ENCODE results near the gene ANKRD34A. TPM values are rescaled to one million over a fixed set of nuclear protein-coding genes. Genes with fewer than 3 reads are reported as not detected.

Gene ANKRD34A
- total RNA-seq, 1 donor from 2014 or later, result 0.56 TPM

- no peaks in the 10 kb centered on the region for H3K9me3 Mint-ChIP-seq (ENCODE audit: unreplicated experiment)
- peak overlapping the region; percentile 93 for H3K4me3 Mint-ChIP-seq (ENCODE audit: unreplicated experiment)
- no peak overlapping the region for H3K27ac Mint-ChIP-seq (ENCODE audit: unreplicated experiment)
- no peak for DNase-seq (ENCODE audit: low spot score)
- H3K4me1 Mint-ChIP-seq (ENCODE audit: unreplicated experiment), result peaks cover 44% of the 10 kb centered on the region
- peaks cover 29% of the 10 kb centered on the region for H3K27me3 Mint-ChIP-seq (ENCODE audit: unreplicated experiment)
- no peak for TF ChIP-seq CTCF (IDR thresholded peaks at IDR 0.05; ENCODE audit: unreplicated experiment)
- peaks cover 4% of the 10 kb centered on the region for H3K36me3 Mint-ChIP-seq (ENCODE audit: low read depth, unreplicated experiment)
Measured at GRCh38 chr1:145962157-145963102, 1.9 kb downstream of the ANKRD34A start.

- H3K27me3 Mint-ChIP-seq (ENCODE audit: unreplicated experiment), result peaks cover 29% of the 10 kb centered on the region
- TF ChIP-seq CTCF (IDR thresholded peaks at IDR 0.05; ENCODE audit: unreplicated experiment), result no peak
- H3K9me3 Mint-ChIP-seq (ENCODE audit: unreplicated experiment), result no peaks in the 10 kb centered on the region
- DNase-seq (ENCODE audit: low spot score), result no peak
- peak overlapping the region; percentile 93 for H3K4me3 Mint-ChIP-seq (ENCODE audit: unreplicated experiment)
- H3K4me1 Mint-ChIP-seq (ENCODE audit: unreplicated experiment), result peaks cover 51% of the 10 kb centered on the region
- H3K27ac Mint-ChIP-seq (ENCODE audit: unreplicated experiment), result no peak overlapping the region
- peaks cover 4% of the 10 kb centered on the region for H3K36me3 Mint-ChIP-seq (ENCODE audit: low read depth, unreplicated experiment)
Measured at GRCh38 chr1:145961425-145962156, 2.8 kb downstream of the ANKRD34A start.

- Mint-ChIP-seq H3K27ac (ENCODE audit: unreplicated experiment) (no peak overlapping the region), H3K36me3 (ENCODE audit: low read depth, unreplicated experiment) (peaks cover 4% of the 10 kb centered on the region), H3K9me3 (ENCODE audit: unreplicated experiment) (no peaks in the 10 kb centered on the region), H3K27me3 (ENCODE audit: unreplicated experiment) (peaks cover 29% of the 10 kb centered on the region), H3K4me3 (ENCODE audit: unreplicated experiment) (peak overlapping the region; percentile 93), H3K4me1 (ENCODE audit: unreplicated experiment) (peaks cover 55% of the 10 kb centered on the region)
- DNase-seq (ENCODE audit: low spot score), result no peak
- TF ChIP-seq CTCF (IDR thresholded peaks at IDR 0.05; ENCODE audit: unreplicated experiment), result no peak
Measured at GRCh38 chr1:145961109-145961424, 3.3 kb downstream of the ANKRD34A start.

GRCh38 chr1:145960468-145961108 lies 3.8 kb downstream of the ANKRD34A start:
- H3K36me3 Mint-ChIP-seq (ENCODE audit: low read depth, unreplicated experiment), result peaks cover 4% of the 10 kb centered on the region
- no peaks in the 10 kb centered on the region for H3K9me3 Mint-ChIP-seq (ENCODE audit: unreplicated experiment)
- H3K4me1 Mint-ChIP-seq (ENCODE audit: unreplicated experiment), result peaks cover 60% of the 10 kb centered on the region
- TF ChIP-seq CTCF (IDR thresholded peaks at IDR 0.05; ENCODE audit: unreplicated experiment), result no peak
- peaks cover 29% of the 10 kb centered on the region for H3K27me3 Mint-ChIP-seq (ENCODE audit: unreplicated experiment)
- H3K27ac Mint-ChIP-seq (ENCODE audit: unreplicated experiment), result no peak overlapping the region
- peak overlapping the region; percentile 93 for H3K4me3 Mint-ChIP-seq (ENCODE audit: unreplicated experiment)
- peak; percentile 75 for DNase-seq (ENCODE audit: low spot score)
